ENCODE data around the gene LHX4. TPM values are rescaled to one million over a fixed set of nuclear protein-coding genes. Genes with fewer than 3 reads are reported as not detected.

LHX4 gene
- not detected for total RNA-seq

DNA sequence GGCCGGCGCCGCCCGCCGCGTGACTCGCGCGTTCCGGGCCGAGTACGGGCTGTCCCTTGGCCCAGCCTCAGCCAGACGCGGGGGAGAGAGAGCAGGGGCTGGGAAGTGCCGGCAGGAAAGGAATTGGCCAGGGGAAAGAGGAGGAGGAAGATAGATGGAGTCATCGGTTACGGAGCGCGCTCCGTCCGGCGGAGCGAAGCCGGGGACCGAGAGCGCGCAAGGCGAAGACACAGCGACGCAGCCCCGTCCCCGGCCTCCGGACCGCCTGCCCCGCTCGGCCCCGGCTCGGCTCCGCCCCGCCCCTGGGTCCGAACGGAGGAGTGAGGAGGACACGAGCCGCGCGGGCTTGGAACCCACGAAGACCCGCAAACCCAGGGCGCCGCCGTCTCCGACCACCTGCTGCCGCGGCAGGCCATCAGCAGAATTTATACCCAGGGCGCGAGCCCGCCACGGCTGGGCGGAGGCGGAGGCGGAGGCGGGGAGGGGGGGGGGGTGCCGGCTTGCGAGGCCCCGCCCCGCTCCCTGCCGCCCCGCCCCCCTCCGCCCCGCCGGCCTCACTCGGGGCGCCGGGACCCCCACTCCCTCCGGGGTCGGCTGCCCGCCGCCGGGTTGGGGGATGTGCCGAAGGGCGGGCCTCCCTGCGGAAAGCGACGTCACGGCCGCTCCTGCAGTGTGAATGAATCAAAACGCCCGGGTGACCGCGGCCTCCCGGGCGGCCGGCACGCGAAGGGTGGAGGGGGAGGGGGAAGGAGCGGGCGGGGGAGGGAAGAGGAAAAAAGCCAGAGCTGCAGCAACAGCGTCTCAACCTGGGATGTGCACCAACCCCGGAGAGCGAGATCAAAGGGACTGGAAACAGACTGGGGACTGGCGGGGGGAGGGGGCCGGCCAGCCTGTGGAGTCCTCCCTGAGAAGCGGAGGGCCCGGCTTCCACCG is at the start of gene LHX4:
TSS of gene LHX4 (plus strand) at position 782 of the 933 bp plus-strand sequence. CDS start 266 bp downstream, outside the sequence.
- DNase-seq (ENCODE audit: low spot score) (no peak), ATAC-seq (ENCODE audit: insufficient number of reproducible peaks, low FRiP score, low read depth) (no peak)
- peaks cover 42% of the 10 kb centered on the region for H3K27me3 ChIP-seq (replicated peaks; ENCODE audit: insufficient read depth)
- H3K36me3 ChIP-seq, result no peaks in the 10 kb centered on the region
- peaks cover 31 to 45% of the 10 kb centered on the region in 2 donors for H3K4me1 ChIP-seq (ENCODE audit: control insufficient read depth in 1 of 2, low read depth in 2 of 2)
- TF ChIP-seq, protein P1, sequence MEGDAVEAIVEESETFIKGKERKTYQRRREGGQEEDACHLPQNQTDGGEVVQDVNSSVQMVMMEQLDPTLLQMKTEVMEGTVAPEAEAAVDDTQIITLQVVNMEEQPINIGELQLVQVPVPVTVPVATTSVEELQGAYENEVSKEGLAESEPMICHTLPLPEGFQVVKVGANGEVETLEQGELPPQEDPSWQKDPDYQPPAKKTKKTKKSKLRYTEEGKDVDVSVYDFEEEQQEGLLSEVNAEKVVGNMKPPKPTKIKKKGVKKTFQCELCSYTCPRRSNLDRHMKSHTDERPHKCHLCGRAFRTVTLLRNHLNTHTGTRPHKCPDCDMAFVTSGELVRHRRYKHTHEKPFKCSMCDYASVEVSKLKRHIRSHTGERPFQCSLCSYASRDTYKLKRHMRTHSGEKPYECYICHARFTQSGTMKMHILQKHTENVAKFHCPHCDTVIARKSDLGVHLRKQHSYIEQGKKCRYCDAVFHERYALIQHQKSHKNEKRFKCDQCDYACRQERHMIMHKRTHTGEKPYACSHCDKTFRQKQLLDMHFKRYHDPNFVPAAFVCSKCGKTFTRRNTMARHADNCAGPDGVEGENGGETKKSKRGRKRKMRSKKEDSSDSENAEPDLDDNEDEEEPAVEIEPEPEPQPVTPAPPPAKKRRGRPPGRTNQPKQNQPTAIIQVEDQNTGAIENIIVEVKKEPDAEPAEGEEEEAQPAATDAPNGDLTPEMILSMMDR (IDR thresholded peaks at IDR 0.05), result no peak
- peak within 1 kb of the TSS; percentile 79 for H3K4me3 ChIP-seq
- no peaks in the 10 kb centered on the region for H3K9me3 ChIP-seq
- H3K27ac ChIP-seq, result no peak within 1 kb of the TSS

DNA sequence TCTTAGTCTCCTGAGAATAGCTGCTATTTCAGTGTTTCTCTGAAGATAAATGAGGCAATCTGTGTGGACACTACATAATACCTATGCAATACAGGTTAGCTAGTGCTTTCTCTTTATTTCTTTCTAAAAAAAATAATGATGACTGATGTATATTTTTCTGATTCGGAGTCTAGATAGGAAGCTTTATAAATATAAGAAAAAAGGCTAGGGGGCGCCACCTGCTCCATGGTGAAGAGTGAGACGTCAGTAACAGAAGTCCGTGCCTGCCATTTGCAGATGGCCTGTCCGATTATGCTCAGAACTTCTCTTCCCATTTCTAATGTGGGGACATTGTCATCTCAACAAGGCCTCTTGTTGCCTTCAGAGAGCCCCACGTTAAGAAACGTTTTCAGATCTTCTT is 49.0 kb upstream of the LHX4 start:
- Histone ChIP-seq H3K9me3 (no peaks in the 10 kb centered on the region), H3K36me3 (peaks cover 18% of the 10 kb centered on the region), H3K4me3 (no peak overlapping the region), H3K27me3 (replicated peaks; ENCODE audit: insufficient read depth) (no peaks in the 10 kb centered on the region), H3K27ac (no peak overlapping the region), H3K4me1 (ENCODE audit: control insufficient read depth in 1 of 2, low read depth in 2 of 2) (no peaks in the 10 kb centered on the region)
- TF ChIP-seq, protein P1 (IDR thresholded peaks at IDR 0.05), result peak; percentile 13
- ATAC-seq (ENCODE audit: insufficient number of reproducible peaks, low FRiP score, low read depth) (no peak), DNase-seq (ENCODE audit: low spot score) (no peak)

DNA sequence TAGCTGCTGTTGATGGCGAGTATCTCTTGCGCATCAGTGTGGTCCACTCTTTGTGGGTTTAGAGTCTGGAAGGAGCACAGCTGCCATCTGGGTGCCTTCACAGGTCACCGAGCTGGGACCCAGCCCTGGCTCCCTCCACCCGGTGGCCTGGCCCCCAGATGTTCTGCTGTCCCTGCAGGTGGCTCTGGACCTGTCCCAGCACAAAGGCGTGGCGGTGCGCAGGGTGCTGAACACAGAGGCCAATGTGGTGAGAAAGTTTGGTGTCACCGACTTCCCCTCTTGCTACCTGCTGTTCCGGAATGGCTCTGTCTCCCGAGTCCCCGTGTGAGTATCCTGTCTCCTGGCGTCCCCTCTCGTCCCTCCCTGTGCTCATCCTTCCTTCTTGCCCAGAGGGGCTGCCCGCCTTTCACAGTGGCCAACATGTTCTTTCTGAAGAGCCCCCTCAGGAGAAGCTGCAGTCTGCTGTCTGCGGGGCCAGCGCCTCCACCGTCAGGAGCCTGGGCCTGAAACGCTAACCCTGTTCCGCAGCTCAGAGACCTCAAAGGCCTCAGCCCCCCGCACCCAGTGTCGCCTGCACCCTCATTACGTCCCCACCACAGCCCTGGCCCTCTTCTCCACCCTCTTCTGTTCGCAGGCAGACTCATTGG is 47.9 kb upstream of the LHX4 start:
- TF ChIP-seq, protein P1 (IDR thresholded peaks at IDR 0.05), result no peak
- Histone ChIP-seq H3K4me1 (ENCODE audit: control insufficient read depth in 1 of 2, low read depth in 2 of 2) (no peaks in the 10 kb centered on the region), H3K9me3 (no peaks in the 10 kb centered on the region), H3K27me3 (replicated peaks; ENCODE audit: insufficient read depth) (no peaks in the 10 kb centered on the region), H3K27ac (no peak overlapping the region), H3K36me3 (peaks cover 27% of the 10 kb centered on the region), H3K4me3 (no peak overlapping the region)
- DNase-seq (ENCODE audit: low spot score) (no peak), ATAC-seq (ENCODE audit: insufficient number of reproducible peaks, low FRiP score, low read depth) (no peak)

DNA sequence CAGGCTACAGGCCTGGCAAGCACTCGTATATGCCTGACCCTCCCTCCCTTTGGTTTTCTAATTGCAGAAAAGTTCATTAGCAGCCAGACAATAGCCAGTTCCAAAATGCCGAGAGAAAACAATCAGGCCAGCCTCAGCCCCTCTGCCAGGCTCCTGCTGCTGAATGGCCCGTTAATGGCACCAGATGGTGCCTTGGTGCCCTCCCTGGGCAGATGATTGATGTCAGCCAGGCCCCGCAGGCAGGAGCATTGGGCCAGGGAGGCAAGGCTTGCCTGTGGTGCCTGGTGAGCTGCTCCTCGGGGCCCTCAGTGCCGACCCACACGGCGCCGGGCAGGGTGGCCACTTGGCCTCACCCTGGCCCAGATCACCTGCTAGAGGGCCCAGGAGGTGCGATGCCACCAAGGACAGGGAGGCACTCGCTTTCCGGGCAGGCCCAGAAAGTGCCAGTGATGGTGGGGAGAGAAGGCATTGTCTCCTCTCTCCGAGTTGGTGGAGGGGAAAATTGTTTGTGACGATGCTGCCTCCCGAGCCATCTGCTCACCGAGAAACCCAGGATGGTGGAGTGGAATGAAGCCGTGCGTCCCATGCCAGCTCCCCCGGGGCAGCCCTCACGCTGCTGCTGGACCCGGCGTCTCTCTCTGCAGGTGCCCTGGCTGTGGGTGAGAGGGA is 47.3 kb upstream of the LHX4 start:
- TF ChIP-seq, protein P1 (IDR thresholded peaks at IDR 0.05), result no peak
- no peaks in the 10 kb centered on the region for H3K27me3 ChIP-seq (replicated peaks; ENCODE audit: insufficient read depth)
- H3K27ac ChIP-seq, result no peak overlapping the region
- H3K9me3 ChIP-seq, result no peaks in the 10 kb centered on the region
- H3K36me3 ChIP-seq, result peaks cover 27% of the 10 kb centered on the region
- DNase-seq (ENCODE audit: low spot score) (no peak), ATAC-seq (ENCODE audit: insufficient number of reproducible peaks, low FRiP score, low read depth) (no peak)
- no peak overlapping the region for H3K4me3 ChIP-seq
- H3K4me1 ChIP-seq (ENCODE audit: control insufficient read depth in 1 of 2, low read depth in 2 of 2), result no peaks in the 10 kb centered on the region

DNA sequence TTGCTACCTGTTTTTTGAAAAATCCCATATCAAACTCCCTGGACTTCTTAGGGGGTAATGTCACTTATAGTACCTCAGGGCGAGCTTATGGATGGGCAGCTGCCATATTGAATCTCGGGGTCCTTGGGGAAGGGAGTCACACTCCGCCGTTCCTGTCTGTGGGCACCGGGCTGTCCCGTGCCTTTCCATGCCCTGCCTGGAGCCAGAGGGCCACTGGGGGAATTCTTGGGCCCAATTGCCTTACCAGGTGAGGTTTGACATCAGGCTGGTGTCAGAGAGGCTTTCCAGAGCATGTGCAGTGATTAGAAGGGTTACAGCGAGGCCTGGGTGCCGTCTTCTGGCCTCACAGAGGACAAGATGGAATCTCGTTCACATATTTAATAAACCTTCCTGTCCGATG is 46.6 kb upstream of the LHX4 start:
- ATAC-seq (ENCODE audit: insufficient number of reproducible peaks, low FRiP score, low read depth), result no peak
- Histone ChIP-seq H3K27me3 (replicated peaks; ENCODE audit: insufficient read depth) (no peaks in the 10 kb centered on the region), H3K36me3 (peaks cover 27% of the 10 kb centered on the region), H3K27ac (no peak overlapping the region), H3K4me3 (no peak overlapping the region), H3K9me3 (no peaks in the 10 kb centered on the region), H3K4me1 (ENCODE audit: control insufficient read depth in 1 of 2, low read depth in 2 of 2) (no peaks in the 10 kb centered on the region)
- no peak for DNase-seq (ENCODE audit: low spot score)
- TF ChIP-seq, protein P1 (IDR thresholded peaks at IDR 0.05), result no peak
